Stomach (tissue), 9 donors: Measurements from ENCODE around the gene ITCH. TPM values are rescaled to one million over a fixed set of nuclear protein-coding genes. Genes with fewer than 3 reads are reported as not detected.

ENCODE experiments used
- DNase-seq, 2 donors: peaks; one replicate each; pipeline versions ENCODE4 v3.0.0 to v3.0.0-alpha.2; 2013 to 2019
- H3K27ac ChIP-seq, 5 donors: fragments of 200-600 bp in 4 of 5; sonication (generic) in 4 of 5; one replicate each; pipeline ENCODE4 v1.5.1; 2013 to 2019; ENCODE audit warnings: mild to moderate bottlenecking in 1 of 5, moderate library complexity in 1 of 5
- H3K27me3 ChIP-seq, 3 donors: fragments of 200-600 bp; sonication (generic); one replicate each; pipeline ENCODE4 v1.5.1; 2017 to 2019; ENCODE audit warnings: mixed run types in 1 of 3
- H3K36me3 ChIP-seq, 4 donors: fragments of 200-600 bp; sonication (generic); 1 replicate in 3 of 4; 2 replicates in 1 of 4; pipeline ENCODE4 v1.5.1; 2016 to 2019
- H3K4me1 ChIP-seq, 4 donors: fragments of 200-600 bp; sonication (generic); one replicate each; pipeline ENCODE4 v1.5.1; 2016 to 2019
- H3K4me3 ChIP-seq, 4 donors: fragments of 200-600 bp; sonication (generic) in 3 of 4; one replicate each; pipeline ENCODE4 v1.5.1; 2016 to 2019; ENCODE audit warnings: mild to moderate bottlenecking in 1 of 4
- H3K9me3 ChIP-seq, 4 donors: fragments of 200-600 bp; sonication (generic); one replicate each; pipeline ENCODE4 v1.5.1; 2016 to 2019
- CTCF ChIP-seq, 7 experiments: fragments of 450-650 bp in 4 of 7; fragments of 200-600 bp in 3 of 7; sonication (generic) in 3 of 7; IDR thresholded peaks; one replicate each; pipeline ENCODE4 v1.5.1; 2016 to 2019; ENCODE audit warnings: antibody characterized with exemption in 7 of 7, control low read depth in 2 of 7, mild to moderate bottlenecking in 1 of 7
- EP300 ChIP-seq: sonication (generic); formaldehyde crosslinking; IDR thresholded peaks from one replicate; pipeline ENCODE4 v1.6.1; 2017; ENCODE audit warnings: antibody characterized with exemption
- POLR2A ChIP-seq, 4 donors: fragments of 450-650 bp; IDR thresholded peaks; one replicate each; pipeline ENCODE4 v1.6.1; 2016; ENCODE audit warnings: antibody characterized with exemption in 4 of 4, control low read depth in 2 of 4, mild to moderate bottlenecking in 1 of 4, moderate library complexity in 1 of 4
- POLR2AphosphoS5 ChIP-seq, 3 donors: sonication (generic); formaldehyde crosslinking; IDR thresholded peaks; one replicate each; pipeline ENCODE4 v1.6.1; 2016; ENCODE audit warnings: antibody characterized with exemption in 3 of 3
- WGBS, 5 donors: extraction: QIAGEN DNeasy Blood & Tissue Kit in 3 of 5; methylation state at CpG; one replicate each; pipeline versions ENCODE4 v1.1.5 to v1.1.7; 2013 to 2018; 5-methylcytosine and 5-hydroxymethylcytosine counted together
- intact Hi-C: fragments of 100-400 bp; cut with DNase I; formaldehyde crosslinking; loops from one replicate; pipeline ENCODE4 v1.15.1; 2023; ENCODE audit warnings: low total_unique reads
- polyA plus RNA-seq, 3 donors: library from polyadenylated mRNA; stranded (reverse); fragments of 200-250 nt; gene quantifications; one replicate each; pipeline ENCODE4 v1.2.3, GENCODE V29; 2013
- total RNA-seq, 5 donors: library from RNA; depleted of rRNA; stranded (reverse); fragments of >200 nt; gene quantifications; one replicate each; pipeline versions ENCODE4 v1.1.0 to v1.2.3, GENCODE V29; 2014 to 2016
- donor health status: healthy with polysubstance abuse.
- donor health status: Bipolar disorder and iron deficiency.
- donor health status: healthy.

ITCH gene
- total and polyA plus RNA-seq, 8 donors = 7.2 to 138 (median 35.6) TPM

DNA sequence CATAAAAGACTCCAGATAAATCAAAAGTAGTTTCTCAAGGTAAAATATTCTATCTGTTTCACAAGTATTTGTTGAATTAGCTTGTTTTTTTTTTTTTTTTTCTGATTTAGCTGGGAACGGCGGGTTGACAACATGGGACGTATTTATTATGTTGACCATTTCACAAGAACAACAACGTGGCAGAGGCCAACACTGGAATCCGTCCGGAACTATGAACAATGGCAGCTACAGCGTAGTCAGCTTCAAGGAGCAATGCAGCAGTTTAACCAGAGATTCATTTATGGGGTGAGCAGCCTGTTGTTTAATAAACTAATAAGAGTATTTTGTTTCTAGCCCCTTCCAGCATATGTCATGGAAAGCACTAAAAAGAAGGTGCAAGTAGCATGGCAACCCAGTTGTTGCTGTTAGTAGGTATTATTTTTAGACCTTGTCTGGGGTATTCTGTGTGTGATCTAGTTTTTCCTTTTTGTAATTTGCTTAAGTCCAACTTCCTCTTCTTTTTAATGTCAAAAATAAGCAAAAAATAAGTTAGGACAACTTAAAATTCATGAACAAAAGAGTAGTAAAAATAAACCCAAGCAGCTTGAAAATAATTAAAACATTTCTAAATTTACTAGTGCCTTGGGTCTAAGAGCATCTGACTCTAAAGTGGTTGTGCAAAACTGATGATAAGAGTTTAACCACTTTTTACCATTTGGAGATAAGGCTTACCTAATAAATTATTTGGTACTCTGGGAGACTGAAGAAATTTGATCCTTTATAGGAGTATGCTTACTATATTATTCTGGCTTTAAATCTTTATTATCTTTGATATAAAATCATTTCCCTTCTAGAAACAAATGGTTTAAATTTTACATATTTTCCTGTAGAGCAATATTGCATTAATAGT lies 82.3 kb downstream of the ITCH start:
- Histone ChIP-seq H3K27me3 (no peaks in the 10 kb centered on the region), H3K27ac (no peak overlapping the region), H3K4me3 (no peak overlapping the region), H3K36me3 (peaks cover 55 to 100% (median 99%) of the 10 kb centered on the region in 4 donors), H3K9me3 (no peaks in the 10 kb centered on the region), H3K4me1 (peaks cover 0 to 19% (median 0%) of the 10 kb centered on the region in 4 donors)
- no peak for TF ChIP-seq POLR2AphosphoS5 (IDR thresholded peaks at IDR 0.05)
- no peak for TF ChIP-seq EP300
- TF ChIP-seq CTCF (IDR thresholded peaks at IDR 0.05) = no peak
- no peak for TF ChIP-seq POLR2A (IDR thresholded peaks at IDR 0.05)
- intact Hi-C loops = no loop called here
- WGBS, 5 donors = 78 to 91% (median 88%) methylated on average over 7 of the region's 7 CpGs
- no peak for DNase-seq

GRCh38 chr20:34448517-34448916 lies 85.4 kb downstream of the ITCH start:
- TF ChIP-seq POLR2AphosphoS5 (IDR thresholded peaks at IDR 0.05) (no peak), POLR2A (IDR thresholded peaks at IDR 0.05) (no peak), CTCF (IDR thresholded peaks at IDR 0.05) (no peak), EP300 (no peak)
- H3K36me3 ChIP-seq = peaks cover 40 to 99% (median 97%) of the 10 kb centered on the region in 4 donors
- no peak overlapping the region for H3K4me3 ChIP-seq
- no peak for DNase-seq
- intact Hi-C loops = no loop called here
- 16 to 46% (median 26%) methylated on average over 1 of the region's 1 CpG for WGBS, 5 donors
- H3K27me3 ChIP-seq = no peaks in the 10 kb centered on the region
- no peaks in the 10 kb centered on the region for H3K9me3 ChIP-seq
- peaks cover 0 to 29% (median 0%) of the 10 kb centered on the region in 4 donors for H3K4me1 ChIP-seq
- no peak overlapping the region for H3K27ac ChIP-seq

DNA sequence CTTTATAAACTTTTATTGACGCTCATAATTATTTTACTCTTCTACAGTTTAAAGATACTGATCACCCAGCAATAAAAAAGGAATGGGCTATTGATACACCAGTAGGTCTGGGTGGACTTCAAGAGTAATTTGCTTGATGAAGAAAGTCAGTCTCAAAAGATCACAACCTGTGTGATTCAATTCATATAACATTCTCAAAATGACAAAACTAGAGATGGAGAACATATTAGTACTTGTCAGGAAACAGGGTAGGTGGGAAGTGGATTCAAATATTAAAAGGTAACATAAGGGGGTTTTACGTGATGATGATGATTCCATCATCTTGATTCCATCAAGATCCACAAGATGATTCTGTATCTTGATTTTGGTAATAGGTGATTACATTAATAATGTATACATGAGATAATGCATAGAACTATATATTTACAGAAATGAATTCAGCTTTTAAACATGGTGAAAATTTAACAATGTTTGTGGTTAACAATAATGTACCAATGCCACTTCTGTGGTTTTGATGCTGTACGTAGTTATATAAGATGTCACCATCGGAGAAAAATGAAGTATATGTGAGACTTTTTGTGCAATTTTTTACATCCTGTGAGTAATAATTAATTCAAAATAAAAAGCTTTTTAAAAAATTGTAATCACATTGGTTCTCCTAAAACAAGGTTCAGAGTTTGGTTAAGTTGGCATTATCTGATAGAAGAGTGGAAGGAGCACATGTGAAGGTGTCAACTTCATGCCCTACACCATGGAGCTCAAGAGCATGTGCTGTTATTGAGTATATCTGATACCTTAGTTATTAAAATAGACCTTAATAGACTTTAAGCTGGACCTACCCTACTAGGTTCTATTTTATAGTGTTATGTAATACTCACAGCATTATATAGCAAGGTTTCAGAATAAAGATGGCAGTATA lies 86.9 kb downstream of the ITCH start:
- Histone ChIP-seq H3K4me3 (no peak overlapping the region), H3K36me3 (peaks cover 32 to 96% (median 91%) of the 10 kb centered on the region in 4 donors), H3K27ac (no peak overlapping the region), H3K4me1 (peaks cover 0 to 29% (median 0%) of the 10 kb centered on the region in 4 donors), H3K27me3 (no peaks in the 10 kb centered on the region), H3K9me3 (no peaks in the 10 kb centered on the region)
- 87 to 91% (median 90%) methylated on average over 4 of the region's 4 CpGs for WGBS, 5 donors
- DNase-seq = no peak
- TF ChIP-seq EP300 = no peak
- no peak for TF ChIP-seq CTCF (IDR thresholded peaks at IDR 0.05)
- TF ChIP-seq POLR2AphosphoS5 (IDR thresholded peaks at IDR 0.05) = no peak
- no peak for TF ChIP-seq POLR2A (IDR thresholded peaks at IDR 0.05)
- intact Hi-C loops = no loop called here

- TF ChIP-seq EP300 (no peak), POLR2A (IDR thresholded peaks at IDR 0.05) (no peak), CTCF (IDR thresholded peaks at IDR 0.05) (no peak), POLR2AphosphoS5 (IDR thresholded peaks at IDR 0.05) (no peak)
- intact Hi-C loops = no loop called here
- no peaks in the 10 kb centered on the region for H3K27me3 ChIP-seq
- no peak overlapping the region for H3K27ac ChIP-seq
- H3K4me1 ChIP-seq = peaks cover 0 to 20% (median 0%) of the 10 kb centered on the region in 4 donors
- H3K36me3 ChIP-seq = peaks cover 21 to 91% (median 84%) of the 10 kb centered on the region in 4 donors
- DNase-seq = no peak
- WGBS, 5 donors = 80 to 94% (median 87%) methylated on average over 2 of the region's 2 CpGs
- H3K9me3 ChIP-seq = no peaks in the 10 kb centered on the region
- no peak overlapping the region for H3K4me3 ChIP-seq
These were observed 89.4 kb downstream of the ITCH start for GRCh38 chr20:34452281-34452982.
